ENCODE results near the gene KCTD15. TPM values are rescaled to one million over a fixed set of nuclear protein-coding genes. Genes with fewer than 3 reads are reported as not detected.

Gene KCTD15
- total RNA-seq, 1 experiment from 2014 or later = 59.9 TPM

DNA sequence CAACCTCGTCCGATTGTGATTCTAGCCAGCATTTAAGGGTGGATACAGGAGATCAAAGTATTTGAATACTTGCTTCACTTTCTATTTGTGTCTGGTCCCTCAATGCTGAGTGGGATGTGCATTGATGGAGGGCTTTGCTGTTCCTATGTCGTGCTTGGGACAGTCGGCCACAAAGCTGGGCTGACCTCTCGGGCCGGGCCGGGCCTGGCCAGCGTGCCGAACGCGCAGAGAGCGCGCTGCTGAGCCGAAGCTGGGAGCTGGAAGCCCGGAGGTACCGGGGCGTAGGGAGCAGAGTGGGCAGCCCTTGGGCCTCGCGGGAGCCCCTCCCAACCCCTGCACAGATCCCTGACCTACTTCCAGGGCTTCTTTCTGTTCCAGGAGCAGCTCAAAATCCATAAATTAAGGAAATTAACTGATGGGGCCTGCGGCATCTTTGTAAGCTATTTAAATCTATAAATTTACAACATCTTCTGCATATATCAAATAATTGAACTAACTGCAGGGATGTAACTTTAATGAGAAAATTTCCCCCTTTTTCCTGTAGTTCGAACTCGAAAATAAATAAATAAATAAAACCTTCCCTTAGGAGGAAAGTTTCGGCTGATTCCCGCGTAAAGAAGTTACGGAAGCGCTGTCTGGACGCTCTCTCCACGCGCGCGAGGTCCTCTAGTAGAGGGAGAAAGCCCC is 1.8 kb upstream of the KCTD15 start:
- peak overlapping the region; percentile 66 for H3K18ac ChIP-seq (ENCODE audit: insufficient read length, low read depth, low read length)
- no peak overlapping the region for H3K4ac ChIP-seq (ENCODE audit: low read depth, low read length)
- no peak overlapping the region for H3K27ac ChIP-seq (ENCODE audit: insufficient read length, low read depth, low read length)
- Mint-ChIP-seq H3K4me3 (peak overlapping the region; percentile 81 to 86), H3K9me3 (no peaks in the 10 kb centered on the region), H3K36me3 (ENCODE audit: insufficient read depth in 1 of 3, low read depth in 3 of 3) (peaks cover 0 to 6% (median 5%) of the 10 kb centered on the region in 3 experiments; a peak in 6 of 7 replicates), H3K27me3 (ENCODE audit: low read depth) (peaks cover 9% of the 10 kb centered on the region), H3K27ac (peak overlapping the region; percentile 53 to 92 (median 87); a peak in 3 of 7 replicates), H3K4me1 (peaks cover 28 to 35% of the 10 kb centered on the region in 2 experiments)
- no peaks in the 10 kb centered on the region for H3K79me2 ChIP-seq (ENCODE audit: insufficient read depth, low read length)
- H4K8ac ChIP-seq (replicated peaks; ENCODE audit: insufficient read length, low read depth, low read length) = no peak overlapping the region
- H3K23me2 ChIP-seq (ENCODE audit: insufficient read length, low read depth, low read length, poor library complexity, severe bottlenecking) = peaks cover 13% of the 10 kb centered on the region
- WGBS (ENCODE audit: extremely low coverage, insufficient read length, low lambda C conversion rate) = no CpG with 5 or more reads among the region's 32 CpGs
- no peaks in the 10 kb centered on the region for H3K9me3 ChIP-seq (ENCODE audit: control insufficient read depth, low read depth, low read length)
- H3K79me1 ChIP-seq (ENCODE audit: insufficient read depth, low read depth, low read length, poor library complexity, severe bottlenecking) = no peaks in the 10 kb centered on the region
- H2BK15ac ChIP-seq (ENCODE audit: low read depth, low read length) = no peak overlapping the region
- DNase-seq = peak; percentile 60
- no peak overlapping the region for H2BK12ac ChIP-seq (ENCODE audit: insufficient read length, low read depth, low read length)
- H3K9ac ChIP-seq (ENCODE audit: extremely low read depth, insufficient read length, low read length) = peak overlapping the region; percentile 41
- peaks cover 6% of the 10 kb centered on the region; the same call in 1 of the 2 replicates for H3K4me1 ChIP-seq (ENCODE audit: insufficient read depth, low read length)
- no peaks in the 10 kb centered on the region for H3K27me3 ChIP-seq (ENCODE audit: insufficient read depth, low read length)
- H4K20me1 ChIP-seq (ENCODE audit: control insufficient read depth, insufficient read depth, insufficient read length) = no peaks in the 10 kb centered on the region
- no peak overlapping the region for H2BK120ac ChIP-seq (ENCODE audit: low read depth, low read length, poor library complexity, severe bottlenecking)
- H2AK5ac ChIP-seq (ENCODE audit: insufficient read length, low read length) = no peak overlapping the region
- H2AFZ ChIP-seq (ENCODE audit: low read length) = no peak overlapping the region
- no peak overlapping the region for H4K5ac ChIP-seq (ENCODE audit: insufficient read length, low read depth, low read length)
- no peak overlapping the region for H3K23ac ChIP-seq (ENCODE audit: insufficient read length, low read depth, low read length)
- H3T11ph ChIP-seq (ENCODE audit: low read length) = no peak overlapping the region
- H4K91ac ChIP-seq (ENCODE audit: insufficient read length, low read depth, low read length) = no peak overlapping the region
- H3K4me2 ChIP-seq (ENCODE audit: insufficient read depth, insufficient read length, low read length) = peak overlapping the region; percentile 34
- H3K14ac ChIP-seq (ENCODE audit: insufficient read depth, low read length) = peak overlapping the region; percentile 74; the same call in 1 of the 2 replicates
- no peak overlapping the region for H3K56ac ChIP-seq (ENCODE audit: insufficient read length, low read depth, low read length)
- H2BK5ac ChIP-seq (ENCODE audit: insufficient read length, low read length) = no peak overlapping the region
- TF ChIP-seq, protein P1, sequence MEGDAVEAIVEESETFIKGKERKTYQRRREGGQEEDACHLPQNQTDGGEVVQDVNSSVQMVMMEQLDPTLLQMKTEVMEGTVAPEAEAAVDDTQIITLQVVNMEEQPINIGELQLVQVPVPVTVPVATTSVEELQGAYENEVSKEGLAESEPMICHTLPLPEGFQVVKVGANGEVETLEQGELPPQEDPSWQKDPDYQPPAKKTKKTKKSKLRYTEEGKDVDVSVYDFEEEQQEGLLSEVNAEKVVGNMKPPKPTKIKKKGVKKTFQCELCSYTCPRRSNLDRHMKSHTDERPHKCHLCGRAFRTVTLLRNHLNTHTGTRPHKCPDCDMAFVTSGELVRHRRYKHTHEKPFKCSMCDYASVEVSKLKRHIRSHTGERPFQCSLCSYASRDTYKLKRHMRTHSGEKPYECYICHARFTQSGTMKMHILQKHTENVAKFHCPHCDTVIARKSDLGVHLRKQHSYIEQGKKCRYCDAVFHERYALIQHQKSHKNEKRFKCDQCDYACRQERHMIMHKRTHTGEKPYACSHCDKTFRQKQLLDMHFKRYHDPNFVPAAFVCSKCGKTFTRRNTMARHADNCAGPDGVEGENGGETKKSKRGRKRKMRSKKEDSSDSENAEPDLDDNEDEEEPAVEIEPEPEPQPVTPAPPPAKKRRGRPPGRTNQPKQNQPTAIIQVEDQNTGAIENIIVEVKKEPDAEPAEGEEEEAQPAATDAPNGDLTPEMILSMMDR (conservative IDR thresholded peaks at IDR 0.05) = no peak
- H2BK20ac ChIP-seq (ENCODE audit: low read depth, low read length, poor library complexity, severe bottlenecking) = no peak overlapping the region

Data from H9 (cell line).